Naive thymus-derived CD4-positive, alpha-beta T cell (primary cell): Measurements from ENCODE around the gene COMP. TPM values are rescaled to one million over a fixed set of nuclear protein-coding genes. Genes with fewer than 3 reads are reported as not detected.

ENCODE experiments used
- ATAC-seq: fragments of 150-1000 bp; cut with Tn5 transposase; 2 replicates; pipeline ENCODE4 v1.10.0; 2021; ENCODE audit warnings: mild to moderate bottlenecking, moderate library complexity
- CTCF ChIA-PET: fragments of 350-600 bp; sonication (Branson Sonifier 250); formaldehyde crosslinking; loops from one replicate; lab custom pipeline; 2021; ENCODE audit warnings: antibody characterized with exemption; lab: Charles Lee
- POLR2A ChIA-PET: fragments of 350-600 bp; sonication (Branson Sonifier 250); formaldehyde crosslinking; loops from one replicate; lab custom pipeline; 2021; ENCODE audit warnings: antibody characterized with exemption, inconsistent platforms; lab: Charles Lee
- DNase-seq, 9 donors: peaks; one replicate each; pipeline versions ENCODE4 v3.0.0 to v3.0.0-alpha.2; 2020 to 2022; ENCODE audit warnings: mixed read lengths in 1 of 9
- H3K27ac ChIP-seq: one replicate; pipeline ENCODE4 v1.7.0; 2013; ENCODE audit warnings: mild to moderate bottlenecking, low read depth, low read length, moderate library complexity
- H3K27me3 ChIP-seq, 2 donors: one replicate each; pipeline ENCODE4 v1.7.0; 2013; ENCODE audit warnings: low read length in 2 of 2, mild to moderate bottlenecking in 2 of 2, moderate library complexity in 2 of 2; ENCODE audit not compliant: control insufficient read depth in 2 of 2, insufficient read depth in 2 of 2
- H3K36me3 ChIP-seq, 3 experiments: 1 replicate in 2 of 3; 2 replicates in 1 of 3; pipeline ENCODE4 v1.7.0; 2013; ENCODE audit warnings: low read length in 3 of 3, mild to moderate bottlenecking in 3 of 3, moderate library complexity in 1 of 3; ENCODE audit not compliant: insufficient read depth in 3 of 3, control insufficient read depth in 2 of 3
- H3K4me1 ChIP-seq, 2 donors: one replicate each; pipeline ENCODE4 v1.7.0; 2013; ENCODE audit warnings: low read length in 2 of 2, mild to moderate bottlenecking in 2 of 2, moderate library complexity in 1 of 2; ENCODE audit not compliant: control insufficient read depth in 2 of 2, insufficient read depth in 2 of 2
- H3K4me3 ChIP-seq: 2 replicates; pipeline ENCODE4 v1.7.0; 2013; ENCODE audit warnings: mild to moderate bottlenecking, low read length
- H3K9me3 ChIP-seq, 3 experiments: 1 replicate in 2 of 3; 2 replicates in 1 of 3; pipeline ENCODE4 v1.7.0; 2013; ENCODE audit warnings: low read length in 3 of 3; ENCODE audit not compliant: control insufficient read depth in 2 of 3
- H3K27ac Mint-ChIP-seq, 9 donors: one replicate each; pipeline ENCODE4 v1.8.0; 2020 to 2022; ENCODE audit warnings: mixed read lengths in 9 of 9, mild to moderate bottlenecking in 8 of 9, moderate library complexity in 5 of 9, inconsistent platforms in 2 of 9
- H3K27me3 Mint-ChIP-seq, 5 donors: one replicate each; pipeline ENCODE4 v1.8.0; 2021 to 2022; ENCODE audit warnings: mixed read lengths in 5 of 5, mild to moderate bottlenecking in 1 of 5
- H3K36me3 Mint-ChIP-seq, 5 donors: one replicate each; pipeline ENCODE4 v1.8.0; 2020 to 2022; ENCODE audit warnings: mixed read lengths in 5 of 5, mild to moderate bottlenecking in 3 of 5, inconsistent platforms in 1 of 5
- H3K4me1 Mint-ChIP-seq, 7 donors: one replicate each; pipeline ENCODE4 v1.8.0; 2020 to 2022; ENCODE audit warnings: mixed read lengths in 7 of 7, mild to moderate bottlenecking in 3 of 7, inconsistent platforms in 1 of 7
- H3K4me3 Mint-ChIP-seq, 10 donors: one replicate each; pipeline ENCODE4 v1.8.0; 2020 to 2022; ENCODE audit warnings: mild to moderate bottlenecking in 10 of 10, mixed read lengths in 10 of 10, moderate library complexity in 6 of 10, inconsistent platforms in 2 of 10
- H3K9me3 Mint-ChIP-seq, 11 donors: one replicate each; pipeline ENCODE4 v1.8.0; 2020 to 2022; ENCODE audit warnings: mixed read lengths in 11 of 11, mild to moderate bottlenecking in 4 of 11, inconsistent platforms in 1 of 11, moderate library complexity in 1 of 11
- intact Hi-C, 2 donors: fragments of 100-400 bp; cut with micrococcal nuclease; formaldehyde crosslinking; loops; one replicate each; pipeline ENCODE4 v1.15.1; 2023
- polyA plus RNA-seq, 2 donors: library from polyadenylated mRNA; unstranded; fragments of 300-500 nt; fragmentation: Illumina TruSeq; gene quantifications; one replicate each; pipeline ENCODE4 v1.2.3, GENCODE V29; 2021
- total RNA-seq, 6 experiments: library from RNA in 5 of 6; stranded (reverse) in 5 of 6; gene quantifications; 1 replicate in 5 of 6; 2 replicates in 1 of 6; pipeline ENCODE4 v1.2.3 and lab custom pipeline; 2021 to 2026

The COMP gene
- total and polyA plus RNA-seq, 7 experiments from 2014 or later: not detected

DNA sequence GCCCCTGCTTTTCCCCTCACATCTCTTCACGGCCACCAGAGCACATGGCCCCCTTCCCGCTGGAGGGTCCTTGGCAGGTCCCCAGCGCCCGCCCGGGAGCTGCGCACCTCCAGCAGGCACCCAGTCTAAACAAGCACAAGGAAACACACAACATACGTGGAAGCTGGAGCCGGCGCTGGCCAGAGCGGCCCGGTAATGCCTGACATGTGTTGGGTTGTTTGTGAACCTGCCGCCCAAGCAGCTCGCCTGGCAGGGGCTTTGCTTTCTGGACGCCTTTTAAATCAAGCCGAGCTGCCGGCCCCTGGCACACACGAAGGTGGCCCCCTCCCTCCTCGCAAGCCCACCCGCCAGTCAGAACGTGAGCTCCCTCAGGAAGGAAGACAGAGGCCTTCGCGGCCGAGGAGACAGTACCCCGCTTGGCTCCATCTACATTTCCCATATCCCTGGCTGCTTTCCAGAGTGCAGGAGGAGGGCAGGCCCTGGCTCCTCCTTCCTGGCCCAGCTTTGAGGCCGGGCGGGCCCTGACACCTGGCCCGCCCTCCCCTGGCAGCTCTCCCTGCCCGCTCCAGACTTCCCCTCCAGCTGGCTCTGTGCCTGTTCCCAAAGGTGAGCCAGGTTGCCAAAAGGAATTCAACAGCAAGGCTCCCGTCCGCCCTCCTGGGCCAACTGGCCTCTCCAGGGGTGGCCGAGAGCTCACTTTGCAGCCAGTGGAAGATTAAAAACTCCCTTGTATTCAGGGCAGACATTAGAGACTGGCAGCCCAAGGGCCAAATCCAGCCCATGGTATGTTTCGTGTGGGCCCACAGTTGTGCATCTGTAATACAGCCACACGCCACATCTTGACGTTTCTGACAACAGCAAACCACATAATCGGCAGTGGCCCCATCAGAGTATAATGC lies 28.7 kb downstream of the COMP start:
- H3K27ac ChIP-seq: no peak overlapping the region

GRCh38 chr19:18761531-18762110 lies 29.5 kb downstream of the COMP start:
- Histone ChIP-seq H3K4me1 (no peaks in the 10 kb centered on the region), H3K36me3 (no peaks in the 10 kb centered on the region), H3K9me3 (no peaks in the 10 kb centered on the region), H3K27ac (no peak overlapping the region), H3K4me3 (no peak overlapping the region), H3K27me3 (no peaks in the 10 kb centered on the region)
- Mint-ChIP-seq H3K9me3 (no peaks in the 10 kb centered on the region), H3K36me3 (peaks cover 0 to 2% (median 1%) of the 10 kb centered on the region in 5 donors), H3K4me1 (peaks cover 0 to 2% (median 0%) of the 10 kb centered on the region in 7 donors), H3K27me3 (no peaks in the 10 kb centered on the region), H3K4me3 (no peak overlapping the region), H3K27ac (no peak overlapping the region)
- DNase-seq (no peak), ATAC-seq (no peak)
- ChIA-PET POLR2A (no interaction called here), CTCF (no interaction called here)
- intact Hi-C loops: no loop called here

More for the DNA sequence above, 28.7 kb downstream of the COMP start:
- Histone ChIP-seq H3K9me3 (no peaks in the 10 kb centered on the region), H3K4me3 (no peak overlapping the region), H3K36me3 (no peaks in the 10 kb centered on the region), H3K27me3 (no peaks in the 10 kb centered on the region), H3K4me1 (no peaks in the 10 kb centered on the region)
- POLR2A ChIA-PET: no interaction called here
- no peak for DNase-seq
- no peaks in the 10 kb centered on the region for H3K27me3 Mint-ChIP-seq
- no peak overlapping the region for H3K27ac Mint-ChIP-seq
- H3K4me1 Mint-ChIP-seq: peaks cover 0 to 2% (median 0%) of the 10 kb centered on the region in 7 donors
- CTCF ChIA-PET: no interaction called here
- intact Hi-C loops: no loop called here
- ATAC-seq: peak; percentile 22
- no peaks in the 10 kb centered on the region for H3K9me3 Mint-ChIP-seq
- no peak overlapping the region for H3K4me3 Mint-ChIP-seq
- H3K36me3 Mint-ChIP-seq: peaks cover 0 to 5% (median under 1%) of the 10 kb centered on the region in 5 donors

GRCh38 chr19:18760440-18761383 lies 30.4 kb downstream of the COMP start:
- Histone ChIP-seq H3K27me3 (no peaks in the 10 kb centered on the region), H3K4me1 (no peaks in the 10 kb centered on the region), H3K4me3 (no peak overlapping the region), H3K36me3 (no peaks in the 10 kb centered on the region), H3K9me3 (no peaks in the 10 kb centered on the region), H3K27ac (no peak overlapping the region)
- Mint-ChIP-seq H3K4me3 (no peak overlapping the region), H3K27me3 (no peaks in the 10 kb centered on the region), H3K27ac (no peak overlapping the region), H3K4me1 (peaks cover 0 to 2% (median 0%) of the 10 kb centered on the region in 7 donors), H3K9me3 (no peaks in the 10 kb centered on the region), H3K36me3 (peaks cover 0 to 5% (median 0%) of the 10 kb centered on the region in 5 donors)
- POLR2A ChIA-PET: no interaction called here
- DNase-seq (no peak), ATAC-seq (no peak)
- intact Hi-C loops: no loop called here
- CTCF ChIA-PET: no interaction called here

DNA sequence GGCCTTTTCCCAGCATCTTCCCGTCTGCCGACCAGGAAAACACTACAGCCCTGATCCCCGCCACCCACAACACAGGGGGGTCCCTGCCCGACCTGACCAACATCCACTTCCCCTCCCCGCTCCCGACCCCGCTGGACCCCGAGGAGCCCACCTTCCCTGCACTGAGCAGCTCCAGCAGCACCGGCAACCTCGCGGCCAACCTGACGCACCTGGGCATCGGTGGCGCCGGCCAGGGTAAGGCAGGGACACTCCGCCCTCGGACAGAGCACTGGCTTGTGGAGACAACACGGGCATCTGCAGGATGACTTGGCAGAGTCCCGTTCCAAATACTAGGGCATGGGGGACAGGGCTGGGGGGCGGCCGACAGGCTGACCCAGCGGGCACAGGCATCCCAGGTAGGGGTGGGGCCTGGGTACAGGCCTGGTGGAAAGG lies 31.1 kb downstream of the COMP start:
- ChIA-PET CTCF (no interaction called here), POLR2A (no interaction called here)
- Mint-ChIP-seq H3K9me3 (no peaks in the 10 kb centered on the region), H3K27me3 (no peaks in the 10 kb centered on the region), H3K4me3 (no peak overlapping the region), H3K36me3 (peaks cover 0 to 5% (median 0%) of the 10 kb centered on the region in 5 donors), H3K4me1 (peaks cover 0 to 2% (median 0%) of the 10 kb centered on the region in 7 donors), H3K27ac (no peak overlapping the region)
- Histone ChIP-seq H3K4me1 (no peaks in the 10 kb centered on the region), H3K27ac (no peak overlapping the region), H3K4me3 (no peak overlapping the region), H3K36me3 (no peaks in the 10 kb centered on the region), H3K9me3 (no peaks in the 10 kb centered on the region), H3K27me3 (no peaks in the 10 kb centered on the region)
- DNase-seq: no peak
- intact Hi-C loops: no loop called here
- no peak for ATAC-seq

GRCh38 chr19:18759304-18759994 lies 31.7 kb downstream of the COMP start:
- POLR2A ChIA-PET: no interaction called here
- Mint-ChIP-seq H3K9me3 (no peaks in the 10 kb centered on the region), H3K36me3 (peaks cover 0 to 8% (median 1%) of the 10 kb centered on the region in 5 donors), H3K27ac (no peak overlapping the region), H3K27me3 (no peaks in the 10 kb centered on the region), H3K4me1 (peaks cover 0 to under 1% (median 0%) of the 10 kb centered on the region in 7 donors), H3K4me3 (no peak overlapping the region)
- ATAC-seq (no peak), DNase-seq (no peak)
- Histone ChIP-seq H3K36me3 (no peaks in the 10 kb centered on the region), H3K27ac (no peak overlapping the region), H3K4me3 (no peak overlapping the region), H3K27me3 (no peaks in the 10 kb centered on the region), H3K9me3 (no peaks in the 10 kb centered on the region), H3K4me1 (no peaks in the 10 kb centered on the region)
- CTCF ChIA-PET: no interaction called here
- intact Hi-C loops: no loop called here

- no peak overlapping the region for H3K27ac Mint-ChIP-seq
- Histone ChIP-seq H3K36me3 (peaks cover 0 to 5% (median 0%) of the 10 kb centered on the region in 3 experiments), H3K4me3 (no peak overlapping the region), H3K27me3 (no peaks in the 10 kb centered on the region), H3K27ac (no peak overlapping the region), H3K4me1 (no peaks in the 10 kb centered on the region), H3K9me3 (no peaks in the 10 kb centered on the region)
- ChIA-PET POLR2A (no interaction called here), CTCF (no interaction called here)
- peaks cover 0 to 20% (median 4%) of the 10 kb centered on the region in 5 donors for H3K36me3 Mint-ChIP-seq
- no peaks in the 10 kb centered on the region for H3K9me3 Mint-ChIP-seq
- intact Hi-C loops: no loop called here
- no peak for DNase-seq
- H3K27me3 Mint-ChIP-seq: no peaks in the 10 kb centered on the region
- no peak overlapping the region for H3K4me3 Mint-ChIP-seq
- H3K4me1 Mint-ChIP-seq: no peaks in the 10 kb centered on the region
- no peak for ATAC-seq
Observed at GRCh38 chr19:18756896-18757295, 34.2 kb downstream of the COMP start.
